Bronchial epithelial cell (primary cell): Measurements from ENCODE around the gene LCN10. TPM values are rescaled to one million over a fixed set of nuclear protein-coding genes. Genes with fewer than 3 reads are reported as not detected.

ENCODE experiments used
- DNase-seq: peaks from one replicate; pipeline ENCODE4 v3.0.0-alpha.2; 2010; ENCODE audit warnings: low read depth
- FAIRE-seq: peaks from 2 replicates; lab custom pipeline; 2011; peaks lifted over from hg19 to GRCh38; lab: Jason Lieb, UNC
- H3K27me3 ChIP-seq: 2 replicates; pipeline ENCODE4 v1.5.1; 2011; ENCODE audit warnings: low read length; ENCODE audit not compliant: control insufficient read depth, insufficient read depth
- H3K36me3 ChIP-seq: 2 replicates; pipeline ENCODE4 v1.5.1; 2011; ENCODE audit warnings: low read length; ENCODE audit not compliant: control insufficient read depth, insufficient read depth
- H3K4me3 ChIP-seq: 2 replicates; pipeline ENCODE4 v1.5.1; 2011; ENCODE audit warnings: mild to moderate bottlenecking, low read depth, low read length, control low read depth
- CTCF ChIP-seq: IDR thresholded peaks from 2 replicates; pipeline ENCODE4 v1.5.1; 2011; ENCODE audit warnings: mild to moderate bottlenecking, moderate library complexity, low read length, control low read depth, inconsistent platforms; ENCODE audit not compliant: insufficient read depth, severe bottlenecking
- total RNA-seq: library from RNA; depleted of rRNA; stranded (reverse); fragments of >200 nt; gene quantifications from 2 replicates; pipeline ENCODE4 v1.2.1, GENCODE V29; 2014

LCN10 gene
- total RNA-seq, 1 donor from 2014 or later = not detected

GRCh38 chr9:136697821-136698526 is 44.8 kb downstream of the LCN10 start:
- FAIRE-seq = no peak
- peaks cover 6% of the 10 kb centered on the region for H3K27me3 ChIP-seq
- H3K4me3 ChIP-seq = no peak overlapping the region
- H3K36me3 ChIP-seq = no peaks in the 10 kb centered on the region
- no peak for DNase-seq
- no peak for TF ChIP-seq CTCF

GRCh38 chr9:136697146-136697820 is 45.5 kb downstream of the LCN10 start:
- TF ChIP-seq CTCF = no peak
- Histone ChIP-seq H3K27me3 (peaks cover 6% of the 10 kb centered on the region), H3K36me3 (no peaks in the 10 kb centered on the region), H3K4me3 (no peak overlapping the region)
- no peak for FAIRE-seq
- peak; percentile 57 for DNase-seq

GRCh38 chr9:136696502-136696901 is 46.2 kb downstream of the LCN10 start:
- DNase-seq = no peak
- Histone ChIP-seq H3K36me3 (no peaks in the 10 kb centered on the region), H3K4me3 (no peak overlapping the region), H3K27me3 (peaks cover 6% of the 10 kb centered on the region)
- no peak for FAIRE-seq
- TF ChIP-seq CTCF = no peak

GRCh38 chr9:136695955-136696354 is 46.8 kb downstream of the LCN10 start:
- no peak for TF ChIP-seq CTCF
- Histone ChIP-seq H3K36me3 (no peaks in the 10 kb centered on the region), H3K27me3 (peaks cover 2% of the 10 kb centered on the region), H3K4me3 (no peak overlapping the region)
- DNase-seq = no peak
- FAIRE-seq = no peak

GRCh38 chr9:136695435-136695895 is 47.3 kb downstream of the LCN10 start:
- TF ChIP-seq CTCF = no peak
- DNase-seq (peak; percentile 40), FAIRE-seq (no peak)
- Histone ChIP-seq H3K27me3 (no peaks in the 10 kb centered on the region), H3K36me3 (no peaks in the 10 kb centered on the region), H3K4me3 (no peak overlapping the region)

- no peak for DNase-seq
- no peak for TF ChIP-seq CTCF
- FAIRE-seq = no peak
- H3K36me3 ChIP-seq = no peaks in the 10 kb centered on the region
- no peak overlapping the region for H3K4me3 ChIP-seq
- no peaks in the 10 kb centered on the region for H3K27me3 ChIP-seq
These were observed 47.9 kb downstream of the LCN10 start for GRCh38 chr9:136694872-136695247.
